Measurements from ENCODE around the gene RTP4.

Gene RTP4

GRCh38 chr3:187368251-187369088, at the start of gene RTP4:
RTP4 (plus strand) TSS chr3:187368385; CDS start chr3:187368442, 57 bp downstream.
- Histone ChIP-seq H2AFZ (ENCODE audit: low read length) (peak within 1 kb of the TSS; percentile 71), H3K9ac (ENCODE audit: low read length) (peak within 1 kb of the TSS; percentile 72), H3K4me1 (ENCODE audit: low read length) (peaks cover 18% of the 10 kb centered on the region), H3K27ac (ENCODE audit: low read length) (peak within 1 kb of the TSS; percentile 89), H3K4me3 (ENCODE audit: low read length) (peak within 1 kb of the TSS; percentile 73), H3K9me2 (replicated peaks; ENCODE audit: insufficient read depth, low read length) (no peaks in the 10 kb centered on the region), H3K4me2 (ENCODE audit: low read depth, low read length) (peak within 1 kb of the TSS; percentile 81), H3K36me3 (replicated peaks; ENCODE audit: insufficient read depth, low read length) (0 out of 2 replicates have a peak, but pooled peaks cover 8% of the 10 kb centered on the region), H3K9me3 (replicated peaks; ENCODE audit: insufficient read depth, low read length) (no peaks in the 10 kb centered on the region), H3K27me3 (replicated peaks; ENCODE audit: insufficient read depth, low read length) (no peaks in the 10 kb centered on the region), H3K79me2 (ENCODE audit: low read length) (peaks cover 19% of the 10 kb centered on the region), H3F3A (ENCODE audit: insufficient read depth, low read length) (peaks cover 25% of the 10 kb centered on the region), H4K20me1 (ENCODE audit: insufficient read depth, low read length) (no peaks in the 10 kb centered on the region)
- peak; percentile 98 for DNase-seq
- TF ChIP-seq EZH2phosphoT487 (IDR thresholded peaks at IDR 0.05; ENCODE audit: low read length) (no peak), EZH2 (optimal IDR thresholded peaks at IDR 0.05; ENCODE audit: low read depth, low read length) (no peak), CTCF (IDR thresholded peaks at IDR 0.05; ENCODE audit: low read length) (no peak)

DNA sequence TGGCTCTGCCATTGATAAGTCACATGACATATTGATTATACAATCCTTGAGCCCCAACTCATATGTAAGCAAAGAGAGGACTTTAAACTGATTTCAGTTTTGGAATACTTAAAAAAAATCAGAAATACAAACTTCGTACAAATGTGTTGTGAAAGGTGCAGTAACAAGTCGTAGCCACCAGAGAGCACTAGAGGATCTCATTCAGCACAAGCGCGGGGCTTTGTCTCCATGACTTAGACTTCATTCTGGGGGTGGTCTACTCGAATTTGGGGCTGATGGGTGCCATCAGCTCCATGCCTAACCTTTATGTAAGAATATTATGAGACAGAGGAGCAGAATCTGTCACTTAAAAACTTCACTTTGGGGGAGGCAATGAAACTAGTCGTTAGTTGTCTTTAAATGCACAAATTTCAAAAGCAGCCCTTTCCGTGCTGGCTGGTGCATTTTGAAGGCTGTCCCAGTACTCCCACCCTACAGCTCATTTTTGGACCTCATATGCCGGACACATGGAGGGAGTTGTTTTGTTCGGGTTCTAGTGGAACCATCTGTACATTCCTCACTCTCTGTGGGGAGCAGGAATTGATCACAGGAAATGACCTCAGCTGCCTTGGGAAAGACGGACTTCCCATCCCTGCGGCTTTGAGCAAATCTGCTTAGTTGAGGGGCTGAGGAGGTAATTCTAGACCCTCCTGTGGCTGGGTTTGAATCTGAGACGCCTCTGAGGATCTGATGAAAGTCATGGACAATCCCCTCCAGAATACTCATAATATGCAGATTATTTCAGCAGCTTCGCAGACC, 49.2 kb upstream of the RTP4 start:
- Histone ChIP-seq H3K4me1 (ENCODE audit: low read length) (peaks cover 4% of the 10 kb centered on the region), H3K27ac (ENCODE audit: low read length) (no peak overlapping the region)

DNA sequence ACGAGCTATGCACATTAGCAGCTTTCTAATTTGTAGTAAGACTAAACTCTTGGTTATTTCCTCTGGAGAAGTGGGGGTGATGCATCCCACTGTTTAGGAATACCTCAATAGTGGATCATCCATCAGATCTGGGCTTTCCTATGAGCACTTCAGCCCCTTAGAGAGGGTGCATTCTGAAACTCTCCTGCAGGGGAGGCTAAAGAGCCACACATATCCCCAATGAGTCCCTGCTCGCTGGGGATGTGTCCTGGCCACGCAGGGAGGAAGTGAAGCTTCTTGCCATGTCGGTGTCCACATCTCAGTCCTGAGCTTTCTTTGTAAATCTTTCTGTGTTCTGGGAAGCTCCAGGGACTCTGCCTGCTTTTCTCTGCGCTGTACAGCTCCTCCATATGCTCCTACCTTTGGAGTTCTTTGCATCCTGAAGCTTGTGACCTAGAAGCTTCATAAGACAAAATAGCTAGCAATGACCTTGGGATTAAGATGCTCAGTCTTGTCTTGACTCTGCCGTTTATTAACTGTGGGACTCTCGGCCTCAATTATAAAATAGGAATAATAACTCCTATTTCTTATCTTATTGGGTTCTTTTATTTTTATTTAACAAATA, 48.4 kb upstream of the RTP4 start:
- no peaks in the 10 kb centered on the region for H3K27me3 ChIP-seq (replicated peaks; ENCODE audit: insufficient read depth, low read length)
- DNase-seq: peak; percentile 86
- no peak overlapping the region for H3K4me3 ChIP-seq (ENCODE audit: low read length)
- no peaks in the 10 kb centered on the region for H3K9me2 ChIP-seq (replicated peaks; ENCODE audit: insufficient read depth, low read length)
- peak overlapping the region; percentile 81 for H3K4me2 ChIP-seq (ENCODE audit: low read depth, low read length)
- H2AFZ ChIP-seq (ENCODE audit: low read length): peak overlapping the region; percentile 84
- peaks cover 4% of the 10 kb centered on the region for H3K4me1 ChIP-seq (ENCODE audit: low read length)
- TF ChIP-seq EZH2phosphoT487 (IDR thresholded peaks at IDR 0.05; ENCODE audit: low read length) (no peak), EZH2 (optimal IDR thresholded peaks at IDR 0.05; ENCODE audit: low read depth, low read length) (no peak), CTCF (IDR thresholded peaks at IDR 0.05; ENCODE audit: low read length) (peak; percentile 99)
- no peak overlapping the region for H3K9ac ChIP-seq (ENCODE audit: low read length)
- H3F3A ChIP-seq (ENCODE audit: insufficient read depth, low read length): no peaks in the 10 kb centered on the region
- H3K9me3 ChIP-seq (replicated peaks; ENCODE audit: insufficient read depth, low read length): no peaks in the 10 kb centered on the region
- H3K27ac ChIP-seq (ENCODE audit: low read length): no peak overlapping the region
- no peaks in the 10 kb centered on the region for H4K20me1 ChIP-seq (ENCODE audit: insufficient read depth, low read length)
- no peaks in the 10 kb centered on the region for H3K79me2 ChIP-seq (ENCODE audit: low read length)
- H3K36me3 ChIP-seq (replicated peaks; ENCODE audit: insufficient read depth, low read length): no peaks in the 10 kb centered on the region

More for the DNA sequence above, 49.2 kb upstream of the RTP4 start:
- peak overlapping the region; percentile 81 for H3K4me2 ChIP-seq (ENCODE audit: low read depth, low read length)
- H4K20me1 ChIP-seq (ENCODE audit: insufficient read depth, low read length): no peaks in the 10 kb centered on the region
- no peaks in the 10 kb centered on the region for H3K27me3 ChIP-seq (replicated peaks; ENCODE audit: insufficient read depth, low read length)
- DNase-seq: peak; percentile 73
- H3K4me3 ChIP-seq (ENCODE audit: low read length): peak overlapping the region; percentile 51
- peak overlapping the region; percentile 84 for H2AFZ ChIP-seq (ENCODE audit: low read length)
- no peaks in the 10 kb centered on the region for H3K36me3 ChIP-seq (replicated peaks; ENCODE audit: insufficient read depth, low read length)
- H3K9me3 ChIP-seq (replicated peaks; ENCODE audit: insufficient read depth, low read length): no peaks in the 10 kb centered on the region
- no peaks in the 10 kb centered on the region for H3F3A ChIP-seq (ENCODE audit: insufficient read depth, low read length)
- TF ChIP-seq CTCF (IDR thresholded peaks at IDR 0.05; ENCODE audit: low read length) (peak; percentile 99), EZH2phosphoT487 (IDR thresholded peaks at IDR 0.05; ENCODE audit: low read length) (no peak)
- no peaks in the 10 kb centered on the region for H3K79me2 ChIP-seq (ENCODE audit: low read length)
- H3K9ac ChIP-seq (ENCODE audit: low read length): no peak overlapping the region
- H3K9me2 ChIP-seq (replicated peaks; ENCODE audit: insufficient read depth, low read length): no peaks in the 10 kb centered on the region
